ENCODE results near the gene ROS1. TPM values are rescaled to one million over a fixed set of nuclear protein-coding genes. Genes with fewer than 3 reads are reported as not detected.

Gene ROS1
- total and polyA plus RNA-seq, 2 donors (not counting 3 experiments of a cell fraction or from before 2014, with no cell fraction given), result not detected

DNA sequence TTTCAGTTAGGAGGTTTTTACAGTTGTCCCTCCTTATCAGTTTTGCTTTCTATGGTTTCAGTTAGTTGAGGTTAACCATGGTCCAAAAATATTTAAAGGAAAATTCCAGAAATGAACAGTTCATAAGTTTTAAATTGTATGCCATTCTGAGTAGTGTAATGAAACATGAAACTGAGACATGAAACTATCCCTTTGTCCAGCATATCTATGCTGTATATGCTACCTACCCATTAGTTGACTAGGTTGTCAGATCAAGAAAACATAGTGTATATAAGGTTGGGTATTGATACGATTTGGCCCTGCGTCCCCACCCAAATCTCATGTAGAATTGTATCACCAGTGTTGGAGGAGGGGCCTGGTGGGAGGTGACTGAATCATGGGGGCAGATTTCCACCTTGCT is 121.3 kb downstream of the ROS1 start:
- Histone ChIP-seq H2AFZ (ENCODE audit: low read depth, low read length) (no peak overlapping the region), H4K20me1 (replicated peaks; ENCODE audit: control insufficient read depth, extremely low read depth, insufficient read depth, low read length) (no peaks in the 10 kb centered on the region), H3K9me3 (replicated peaks; ENCODE audit: control insufficient read depth, insufficient read depth, low read length) (no peaks in the 10 kb centered on the region), H3K9ac (replicated peaks; ENCODE audit: extremely low read depth, insufficient read depth, low read length) (no peak overlapping the region), H3K9me1 (replicated peaks; ENCODE audit: control insufficient read depth, extremely low read depth, insufficient read depth, low read length) (no peaks in the 10 kb centered on the region), H3K79me2 (ENCODE audit: control insufficient read depth, insufficient read depth, low read length) (no peaks in the 10 kb centered on the region), H3K4me2 (ENCODE audit: insufficient read depth, low read length) (no peak overlapping the region), H3K36me3 (ENCODE audit: control insufficient read depth in 2 of 2, extremely low read depth in 1 of 2, insufficient read depth in 2 of 2, low read length in 2 of 2) (no peaks in the 10 kb centered on the region), H3K27ac (ENCODE audit: insufficient read depth, low read depth, low read length) (no peak overlapping the region), H3K4me1 (ENCODE audit: control insufficient read depth, extremely low read depth, insufficient read depth, low read length) (no peaks in the 10 kb centered on the region), H3K27me3 (ENCODE audit: control insufficient read depth in 2 of 2, insufficient read depth in 2 of 2, low read length in 2 of 2) (no peaks in the 10 kb centered on the region), H3K4me3 (replicated peaks in 1 of 3; ENCODE audit: insufficient read depth in 1 of 3, low read depth in 1 of 3, low read length in 3 of 3) (no peak overlapping the region)
- ChIA-PET CTCF (no interaction called here), POLR2A (no interaction called here)
- FAIRE-seq, result no peak
- no peak for DNase-seq (ENCODE audit: low read depth, low spot score)
- intact Hi-C loops (cut with micrococcal nuclease), result no loop called here
- dilution Hi-C loops (cut with MboI; ENCODE audit: extremely low pct_ligation_motif_present, low sequenced_read_pairs), result no loop called here
- no TSS peak for BruUV-seq (replicated peaks)
- TF ChIP-seq POLR2AphosphoS5 (IDR thresholded peaks at IDR 0.05; ENCODE audit: insufficient read depth, low read depth, low read length) (no peak), FOS (IDR thresholded peaks at IDR 0.05; ENCODE audit: borderline replicate concordance, insufficient read depth, low read length) (no peak), EZH2 (IDR thresholded peaks at IDR 0.05; ENCODE audit: borderline replicate concordance, low read depth, low read length, severe bottlenecking) (no peak), JUN (IDR thresholded peaks at IDR 0.05; ENCODE audit: borderline replicate concordance, insufficient read depth, insufficient read length, low read depth) (no peak), POLR2A (IDR thresholded peaks at IDR 0.05; ENCODE audit: low read depth, low read length) (no peak), GATA2 (IDR thresholded peaks at IDR 0.05; ENCODE audit: insufficient read depth, insufficient read length, low read depth, low read length) (no peak), MYC (IDR thresholded peaks at IDR 0.05; ENCODE audit: low read depth, low read length) (no peak)
- TF ChIP-seq, protein P1, sequence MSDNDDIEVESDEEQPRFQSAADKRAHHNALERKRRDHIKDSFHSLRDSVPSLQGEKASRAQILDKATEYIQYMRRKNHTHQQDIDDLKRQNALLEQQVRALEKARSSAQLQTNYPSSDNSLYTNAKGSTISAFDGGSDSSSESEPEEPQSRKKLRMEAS (IDR thresholded peaks at IDR 0.05; ENCODE audit: insufficient read depth, insufficient read length), result no peak
- TF ChIP-seq, protein P2, sequence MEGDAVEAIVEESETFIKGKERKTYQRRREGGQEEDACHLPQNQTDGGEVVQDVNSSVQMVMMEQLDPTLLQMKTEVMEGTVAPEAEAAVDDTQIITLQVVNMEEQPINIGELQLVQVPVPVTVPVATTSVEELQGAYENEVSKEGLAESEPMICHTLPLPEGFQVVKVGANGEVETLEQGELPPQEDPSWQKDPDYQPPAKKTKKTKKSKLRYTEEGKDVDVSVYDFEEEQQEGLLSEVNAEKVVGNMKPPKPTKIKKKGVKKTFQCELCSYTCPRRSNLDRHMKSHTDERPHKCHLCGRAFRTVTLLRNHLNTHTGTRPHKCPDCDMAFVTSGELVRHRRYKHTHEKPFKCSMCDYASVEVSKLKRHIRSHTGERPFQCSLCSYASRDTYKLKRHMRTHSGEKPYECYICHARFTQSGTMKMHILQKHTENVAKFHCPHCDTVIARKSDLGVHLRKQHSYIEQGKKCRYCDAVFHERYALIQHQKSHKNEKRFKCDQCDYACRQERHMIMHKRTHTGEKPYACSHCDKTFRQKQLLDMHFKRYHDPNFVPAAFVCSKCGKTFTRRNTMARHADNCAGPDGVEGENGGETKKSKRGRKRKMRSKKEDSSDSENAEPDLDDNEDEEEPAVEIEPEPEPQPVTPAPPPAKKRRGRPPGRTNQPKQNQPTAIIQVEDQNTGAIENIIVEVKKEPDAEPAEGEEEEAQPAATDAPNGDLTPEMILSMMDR (IDR thresholded peaks at IDR 0.05; ENCODE audit: extremely low read depth in 1 of 2, insufficient read depth in 1 of 2, low read depth in 1 of 2, low read length in 2 of 2), result no peak
